Measurements from ENCODE around the gene NTM.

DNA sequence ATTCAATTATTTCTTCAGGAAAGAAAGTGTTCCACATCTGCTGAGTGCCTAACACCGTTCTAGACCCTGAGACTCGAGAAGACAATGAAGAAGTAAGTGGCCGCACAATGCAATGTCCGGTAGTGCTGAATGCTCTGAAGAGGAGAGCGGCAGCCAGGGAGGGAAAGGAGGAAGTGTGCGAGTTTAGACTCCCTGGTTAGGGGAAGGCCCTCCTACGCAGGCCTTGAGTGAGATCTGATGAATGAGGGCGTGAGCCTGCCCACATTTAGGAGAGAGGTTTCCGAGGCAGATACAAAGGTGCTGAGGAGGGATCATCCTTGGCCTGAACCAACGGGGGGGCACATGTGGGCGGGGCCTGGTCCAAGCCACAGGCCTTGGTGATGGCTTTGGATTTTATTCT, 558.6 kb downstream of the NTM start:
- TF ChIP-seq, protein P1, sequence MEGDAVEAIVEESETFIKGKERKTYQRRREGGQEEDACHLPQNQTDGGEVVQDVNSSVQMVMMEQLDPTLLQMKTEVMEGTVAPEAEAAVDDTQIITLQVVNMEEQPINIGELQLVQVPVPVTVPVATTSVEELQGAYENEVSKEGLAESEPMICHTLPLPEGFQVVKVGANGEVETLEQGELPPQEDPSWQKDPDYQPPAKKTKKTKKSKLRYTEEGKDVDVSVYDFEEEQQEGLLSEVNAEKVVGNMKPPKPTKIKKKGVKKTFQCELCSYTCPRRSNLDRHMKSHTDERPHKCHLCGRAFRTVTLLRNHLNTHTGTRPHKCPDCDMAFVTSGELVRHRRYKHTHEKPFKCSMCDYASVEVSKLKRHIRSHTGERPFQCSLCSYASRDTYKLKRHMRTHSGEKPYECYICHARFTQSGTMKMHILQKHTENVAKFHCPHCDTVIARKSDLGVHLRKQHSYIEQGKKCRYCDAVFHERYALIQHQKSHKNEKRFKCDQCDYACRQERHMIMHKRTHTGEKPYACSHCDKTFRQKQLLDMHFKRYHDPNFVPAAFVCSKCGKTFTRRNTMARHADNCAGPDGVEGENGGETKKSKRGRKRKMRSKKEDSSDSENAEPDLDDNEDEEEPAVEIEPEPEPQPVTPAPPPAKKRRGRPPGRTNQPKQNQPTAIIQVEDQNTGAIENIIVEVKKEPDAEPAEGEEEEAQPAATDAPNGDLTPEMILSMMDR (IDR thresholded peaks at IDR 0.05), result no peak
- no peak for TF ChIP-seq POLR2A (IDR thresholded peaks at IDR 0.05)

All from esophagus squamous epithelium (tissue), 4 donors.